ENCODE data around the gene CSNK1G2.
A peak's percentile ranks its signal among the peaks of the same experiment; 100 is the strongest.

Gene CSNK1G2

DNA sequence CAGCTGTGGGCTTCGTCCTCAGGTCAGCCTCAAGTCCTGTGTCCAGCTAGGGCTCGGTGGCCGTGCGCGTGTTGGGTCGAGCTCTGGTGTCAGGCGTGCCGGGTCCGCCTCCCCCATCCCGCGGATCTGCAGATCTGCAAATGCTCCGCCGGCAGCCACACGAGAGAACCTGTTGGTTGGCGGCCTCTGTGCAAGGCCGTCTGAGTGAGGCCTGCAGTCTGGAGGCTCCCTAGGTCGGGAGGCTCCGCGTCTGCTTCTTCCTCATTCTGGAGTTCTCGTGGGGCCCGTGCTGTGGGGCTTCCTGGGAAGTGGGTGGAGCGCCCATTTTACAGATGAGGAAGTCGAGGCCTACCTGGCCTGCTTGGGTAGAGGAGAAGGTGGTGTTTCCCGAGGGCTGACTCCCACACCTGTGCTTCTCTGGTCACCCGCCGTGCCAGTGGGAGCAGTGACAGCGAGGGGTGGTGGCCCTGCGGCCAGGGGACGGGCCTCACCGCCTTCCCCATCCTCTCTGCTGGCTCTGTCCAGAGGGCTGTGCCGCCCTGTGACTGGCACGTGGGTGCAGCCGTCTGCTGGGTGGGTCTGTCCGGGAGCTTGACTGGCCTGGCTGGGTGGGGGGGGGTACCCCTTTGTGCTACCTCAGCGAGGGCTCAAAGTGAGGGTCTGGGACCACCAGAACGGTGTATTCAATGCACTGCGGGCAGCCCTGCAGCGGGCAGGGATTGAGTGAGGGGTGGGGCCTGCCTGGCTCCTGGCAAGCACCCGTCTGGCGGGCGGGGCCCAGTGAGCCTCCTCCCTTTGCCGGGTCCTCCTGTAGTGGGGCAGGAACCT lies 3.3 kb downstream of the CSNK1G2 start:
- DNase-seq (ENCODE audit: low read depth in 2 of 2): no peak

DNA sequence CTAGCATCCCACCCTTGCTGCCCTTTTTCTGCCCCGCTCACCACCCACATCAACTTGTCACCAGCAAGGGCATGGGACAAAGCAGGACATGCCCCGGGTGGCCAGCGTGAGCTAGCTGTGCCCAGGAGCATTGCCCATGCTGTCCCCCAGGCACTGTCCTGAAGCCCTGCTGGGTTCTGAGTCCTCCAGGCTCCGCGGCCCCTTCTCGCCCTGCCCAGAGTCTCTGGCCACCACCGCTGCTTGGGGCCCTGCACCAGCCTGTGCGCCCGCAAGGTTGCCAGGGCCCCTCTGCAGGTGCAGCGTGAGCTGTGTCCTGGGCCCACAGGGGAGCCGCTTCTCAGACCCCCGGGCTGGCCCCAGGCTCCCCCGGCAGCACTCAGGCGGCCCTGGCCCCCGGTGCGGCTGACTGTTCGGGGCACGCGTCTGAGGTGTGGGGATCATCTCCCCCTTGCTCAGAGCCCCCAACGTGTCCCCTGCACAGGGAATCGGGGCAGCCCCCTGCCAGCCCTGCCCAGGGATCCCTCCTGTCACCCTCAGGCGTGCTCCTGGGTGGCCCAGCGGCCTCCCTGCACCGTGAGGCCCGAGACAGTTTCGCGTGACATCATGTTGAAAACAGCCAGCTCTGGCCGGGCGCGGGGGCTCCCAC lies 4.1 kb downstream of the CSNK1G2 start:
- no peak for DNase-seq (ENCODE audit: low read depth in 2 of 2)

DNA sequence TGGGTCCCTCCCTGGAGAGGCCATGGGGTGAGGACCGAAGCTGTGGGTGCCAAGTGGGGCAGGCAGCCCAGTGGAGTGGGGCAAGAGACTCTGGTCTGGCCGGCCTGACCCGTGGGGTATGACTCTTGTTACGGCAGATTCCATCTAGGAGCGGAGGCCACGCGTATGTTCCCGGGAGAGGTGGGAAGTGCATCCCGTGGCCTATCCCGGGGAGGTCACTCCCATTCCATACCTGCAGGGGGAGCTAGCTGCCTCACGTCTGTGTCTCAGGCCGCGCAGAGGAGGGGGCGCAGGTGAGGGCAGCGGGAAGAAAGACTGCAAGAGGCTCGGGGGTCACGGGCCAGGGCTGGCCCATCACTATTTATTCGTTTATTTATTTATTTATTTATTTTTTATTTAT lies 4.9 kb downstream of the CSNK1G2 start:
- peak in 1 of 2 donors; percentile 38 for DNase-seq (ENCODE audit: low read depth in 2 of 2)

DNA sequence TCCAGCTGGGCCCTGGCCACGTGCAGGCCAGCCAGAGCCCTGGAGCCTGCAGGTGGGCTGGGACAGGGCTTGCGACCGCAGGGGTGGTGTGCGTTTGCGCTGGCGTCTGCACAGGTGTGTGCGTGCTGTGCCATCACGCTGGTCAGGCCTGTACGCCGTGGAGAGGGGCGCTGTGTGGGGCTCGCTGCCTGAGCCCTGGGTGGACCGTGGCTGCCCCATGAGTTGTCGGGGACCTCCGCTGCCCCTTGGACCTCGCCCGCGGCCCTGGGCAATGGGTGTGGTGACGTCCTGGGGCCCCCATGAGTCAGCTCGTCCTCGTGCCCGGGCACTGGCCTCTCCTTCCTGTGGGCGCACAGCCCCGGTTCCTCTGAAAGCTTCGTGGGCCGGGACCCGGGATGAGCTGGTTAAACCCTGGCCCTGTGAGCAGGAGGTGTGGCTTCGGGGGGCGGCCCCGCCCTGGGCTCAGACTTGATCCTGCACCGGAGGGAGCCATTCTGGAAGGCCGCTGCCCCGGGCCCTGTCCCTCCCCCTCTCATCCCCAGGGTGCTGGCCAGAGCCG lies 6.8 kb downstream of the CSNK1G2 start:
- DNase-seq (ENCODE audit: low read depth in 2 of 2): no peak

DNA sequence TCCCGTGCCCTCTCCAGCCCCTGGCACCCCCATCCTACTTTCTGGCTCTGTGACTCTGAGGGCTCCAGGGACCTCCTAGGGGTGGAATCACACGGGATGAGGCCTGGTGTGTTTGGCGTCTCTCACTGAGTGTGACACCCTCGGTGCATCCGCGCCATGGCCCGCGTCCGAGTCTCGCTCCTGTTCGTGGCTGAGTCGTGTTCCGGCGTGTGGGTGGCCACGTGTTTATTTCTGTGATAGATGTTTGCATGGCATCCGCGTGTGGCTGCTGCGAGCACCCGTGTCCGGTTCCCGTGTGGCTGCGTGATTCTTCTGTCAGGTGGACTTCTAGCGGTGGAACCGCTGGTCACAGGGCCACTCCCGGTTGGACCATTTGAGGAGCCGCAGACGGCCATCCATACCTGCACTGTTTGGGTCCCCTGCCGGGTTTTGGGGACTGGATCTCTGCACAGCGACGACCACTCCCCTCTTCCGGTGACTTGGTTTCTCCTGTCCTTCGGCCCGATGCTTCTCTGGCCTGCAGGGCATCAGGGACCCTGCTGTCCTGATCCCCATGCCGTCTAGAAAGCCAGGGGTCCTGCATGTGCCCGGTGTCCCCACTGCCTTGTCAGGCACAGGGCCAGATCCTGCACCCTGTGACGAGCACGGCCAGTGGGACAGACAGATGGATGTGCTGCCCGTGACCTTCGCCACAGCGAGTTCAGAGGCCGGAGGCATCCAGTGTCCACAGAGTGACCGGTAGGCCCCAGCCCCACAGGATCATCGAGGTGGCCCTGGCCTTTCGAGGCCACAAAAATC lies 8.5 kb downstream of the CSNK1G2 start:
- DNase-seq (ENCODE audit: low read depth in 2 of 2): no peak

DNA sequence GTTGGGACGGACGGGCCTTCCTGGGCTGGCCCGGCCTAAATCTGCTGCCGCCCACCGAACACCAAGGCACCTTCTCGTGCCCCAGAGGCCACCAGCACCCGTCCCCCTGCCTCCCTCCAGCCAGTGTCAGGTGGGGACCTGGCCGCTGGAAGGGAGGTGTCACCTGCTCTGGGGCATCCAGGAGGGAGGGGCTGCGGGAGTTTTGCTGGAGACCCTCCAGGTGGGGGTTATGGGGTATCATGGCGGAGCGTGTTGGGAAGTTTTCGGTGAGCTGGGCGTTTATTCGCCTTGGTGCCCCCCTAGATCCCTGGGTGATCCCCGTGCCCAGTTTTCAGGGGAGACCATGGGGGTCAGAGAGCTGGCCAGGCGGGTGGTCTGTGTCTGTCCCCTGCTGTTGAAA lies 9.7 kb downstream of the CSNK1G2 start:
- no peak for DNase-seq (ENCODE audit: low read depth in 2 of 2)

DNA sequence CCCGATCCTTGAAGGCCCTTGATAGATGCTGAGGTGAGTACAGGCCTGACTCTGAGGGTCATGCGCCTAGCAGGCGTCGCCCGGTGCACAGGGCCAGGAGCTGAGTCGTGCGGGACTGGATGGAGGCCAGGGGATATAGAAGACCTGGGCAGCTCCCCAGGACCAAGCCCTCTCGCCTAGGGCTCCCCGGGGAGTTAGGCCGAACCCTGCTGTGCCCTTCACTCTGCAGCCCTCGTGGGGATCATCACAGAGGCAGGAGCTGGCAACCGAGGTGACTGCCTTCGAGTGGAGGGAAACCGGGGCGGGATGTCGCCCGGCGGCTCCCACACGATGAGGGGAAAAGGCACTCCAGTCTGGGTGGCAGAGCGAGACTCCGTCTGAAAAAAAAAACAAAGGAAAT lies 11.7 kb downstream of the CSNK1G2 start:
- no peak for DNase-seq (ENCODE audit: low read depth in 2 of 2)

DNA sequence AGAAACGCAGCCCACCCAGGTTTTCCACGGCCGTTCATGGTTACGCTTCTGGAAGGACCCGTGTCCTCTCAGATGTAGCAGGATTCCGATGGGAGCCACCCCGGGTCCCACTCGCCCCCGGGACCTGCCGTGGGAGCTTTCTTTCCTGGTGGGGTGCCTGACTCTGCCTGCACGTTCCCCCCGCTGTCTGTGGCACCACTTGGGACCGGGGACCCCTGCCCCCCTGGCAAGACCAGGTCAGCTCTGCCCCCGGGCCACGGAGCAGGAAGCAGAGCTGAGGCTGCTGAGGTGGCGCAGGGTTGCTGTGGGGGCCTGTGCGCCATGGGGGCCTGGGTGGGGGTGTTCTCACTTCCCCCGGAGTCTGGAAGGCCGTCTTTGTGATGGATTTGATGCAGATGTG lies 12.1 kb downstream of the CSNK1G2 start:
- DNase-seq (ENCODE audit: low read depth in 2 of 2): no peak

DNA sequence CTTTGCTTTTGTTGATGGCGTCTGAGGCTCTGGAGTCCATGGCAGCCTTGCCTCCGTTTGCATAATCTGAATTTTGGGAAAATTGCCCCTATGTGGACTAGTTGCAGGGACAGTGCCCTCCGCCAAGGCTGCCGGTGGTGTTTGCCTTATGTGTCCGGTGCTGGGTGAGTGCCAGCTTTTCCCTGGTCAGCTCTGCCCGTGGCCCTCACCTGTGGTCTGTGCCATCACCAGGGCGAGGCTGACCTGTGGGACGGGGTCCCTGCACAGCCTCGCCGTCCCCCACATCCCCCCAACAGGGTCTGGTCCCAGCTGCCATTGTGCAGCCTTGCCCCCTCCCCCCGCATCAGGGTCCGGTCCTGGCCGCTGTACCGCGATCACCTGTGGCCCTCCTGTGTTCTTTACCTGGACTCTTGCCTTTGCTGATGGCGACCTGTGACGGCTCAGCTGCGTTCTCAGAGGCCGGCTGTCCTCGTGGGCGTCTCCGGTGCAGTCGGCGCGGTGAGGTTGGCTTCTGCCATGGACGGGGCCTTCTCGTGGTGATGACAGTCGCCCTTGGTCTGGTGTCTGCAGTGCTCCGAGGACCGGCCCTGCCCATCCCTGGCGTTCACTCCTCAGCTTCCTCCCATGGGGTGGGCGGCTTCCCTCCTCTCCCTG lies 12.6 kb downstream of the CSNK1G2 start:
- no peak for DNase-seq (ENCODE audit: low read depth in 2 of 2)

DNA sequence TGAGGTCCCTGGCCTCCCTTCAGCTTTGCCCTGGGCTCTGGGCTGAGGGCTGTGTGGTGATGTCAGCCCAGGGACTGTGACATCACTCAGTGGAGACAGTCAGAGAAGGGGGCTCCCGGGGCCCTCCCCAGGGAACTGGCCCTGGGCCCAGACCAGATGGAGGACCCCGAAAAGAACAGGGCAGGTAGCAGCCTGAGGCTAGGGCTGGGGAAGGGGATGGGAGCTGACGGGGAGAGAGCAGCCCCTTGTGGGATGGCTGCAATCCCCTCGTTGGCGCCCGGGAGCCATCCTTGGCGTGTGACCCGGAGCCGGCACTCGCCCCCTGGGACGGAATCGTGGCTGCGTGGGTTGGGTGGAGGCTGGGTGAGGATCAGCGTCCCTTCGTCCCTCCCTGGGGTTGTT lies 13.6 kb downstream of the CSNK1G2 start:
- no peak for DNase-seq (ENCODE audit: low read depth in 2 of 2)

DNA sequence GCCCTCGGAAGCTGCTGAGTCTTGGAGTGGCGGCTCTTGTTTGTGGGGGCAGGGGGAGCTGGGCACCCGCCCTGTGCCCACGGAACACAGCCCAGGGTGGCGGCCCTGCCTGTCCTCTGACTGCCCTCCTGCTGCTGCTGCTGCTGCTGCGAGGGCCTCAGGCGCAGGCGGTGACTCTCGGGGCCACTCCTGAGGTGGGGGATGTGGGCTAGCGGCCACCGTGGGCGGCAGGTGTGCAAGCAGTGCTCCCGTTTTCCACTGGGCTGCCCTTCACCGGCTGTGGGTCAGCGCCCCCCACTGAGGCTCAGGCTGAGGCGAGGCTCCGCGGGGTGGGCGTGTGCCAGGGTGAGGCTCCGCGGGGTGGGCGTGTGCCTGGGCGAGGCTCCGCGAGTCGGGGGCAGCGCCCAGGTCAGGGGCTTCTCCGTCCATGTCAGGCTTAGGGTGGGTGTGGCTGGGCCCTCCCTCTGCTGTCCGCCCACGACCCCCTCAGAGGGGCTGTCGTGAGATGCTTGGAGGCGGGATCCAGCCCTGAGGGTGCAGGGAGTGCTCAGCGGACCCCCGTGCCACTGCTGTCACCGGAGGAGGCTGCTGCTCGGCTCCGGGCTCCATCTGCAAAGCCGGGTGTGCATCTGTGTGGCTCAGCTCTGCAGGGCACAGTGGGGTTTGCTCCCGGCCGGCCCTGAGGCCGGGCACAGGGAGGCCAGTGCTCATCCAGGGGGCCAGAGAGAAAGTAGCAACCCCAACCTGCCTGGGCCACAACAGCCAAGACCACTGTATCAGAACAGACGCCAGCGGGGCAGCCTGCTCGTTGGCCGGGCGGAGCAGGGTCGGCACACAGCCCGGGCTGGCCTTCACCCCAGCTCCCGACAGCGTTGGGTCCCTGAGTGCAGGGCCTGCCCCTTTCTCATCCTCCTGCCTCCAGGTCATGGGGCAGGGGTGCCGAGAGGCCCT lies 14.5 kb downstream of the CSNK1G2 start:
- no peak for DNase-seq (ENCODE audit: low read depth in 2 of 2)

DNA sequence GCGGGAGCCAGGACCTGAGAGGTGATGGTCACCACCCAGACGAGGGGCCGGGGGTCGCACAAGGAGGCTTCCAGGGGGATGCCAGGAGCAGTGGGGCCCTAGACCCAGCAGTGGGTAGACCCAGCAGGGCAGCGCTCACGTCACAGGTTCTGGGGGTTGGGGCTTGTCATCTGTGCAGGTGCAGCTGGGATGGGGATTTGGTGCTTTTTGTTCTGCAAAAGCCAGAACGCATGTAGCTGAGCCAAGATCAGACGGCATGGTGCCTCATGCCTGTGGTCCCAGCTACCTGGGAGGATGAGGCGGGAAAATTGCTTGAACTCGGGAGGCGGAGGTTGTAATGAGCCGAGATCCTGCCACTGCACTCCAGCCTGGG lies 15.1 kb downstream of the CSNK1G2 start:
- no peak for DNase-seq (ENCODE audit: low read depth in 2 of 2)

DNA sequence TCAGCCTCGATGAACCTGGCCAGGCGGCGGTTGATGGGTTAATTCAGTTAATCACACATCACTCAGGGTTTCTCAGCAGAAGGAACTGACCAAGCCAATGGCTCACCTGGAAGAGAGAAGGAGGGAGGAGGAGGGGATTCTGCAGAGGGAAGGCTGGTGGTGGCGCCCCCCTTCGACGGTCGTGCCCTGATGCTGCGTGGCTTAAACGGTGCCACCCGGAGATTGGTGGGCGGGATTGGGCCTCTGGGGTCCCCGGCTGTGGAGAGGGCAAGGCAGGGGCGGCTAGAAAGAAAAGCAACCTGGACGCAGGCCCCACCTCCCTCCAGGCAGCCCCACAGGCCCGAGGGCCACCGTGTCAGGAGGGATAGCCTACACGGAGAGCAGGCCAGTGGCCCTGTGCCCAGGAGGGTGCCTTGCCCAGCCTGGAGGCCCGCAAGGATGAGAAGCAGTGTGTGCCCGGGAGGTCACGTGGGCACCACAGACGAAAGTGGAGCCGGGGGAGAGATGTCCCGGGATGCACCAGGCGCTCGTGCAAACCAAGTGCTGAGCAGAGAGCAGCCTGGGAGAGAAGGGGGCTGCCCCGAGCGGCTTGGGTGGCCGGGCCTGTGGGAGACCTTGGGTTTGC lies 16.0 kb downstream of the CSNK1G2 start:
- no peak for DNase-seq (ENCODE audit: low read depth in 2 of 2)

DNA sequence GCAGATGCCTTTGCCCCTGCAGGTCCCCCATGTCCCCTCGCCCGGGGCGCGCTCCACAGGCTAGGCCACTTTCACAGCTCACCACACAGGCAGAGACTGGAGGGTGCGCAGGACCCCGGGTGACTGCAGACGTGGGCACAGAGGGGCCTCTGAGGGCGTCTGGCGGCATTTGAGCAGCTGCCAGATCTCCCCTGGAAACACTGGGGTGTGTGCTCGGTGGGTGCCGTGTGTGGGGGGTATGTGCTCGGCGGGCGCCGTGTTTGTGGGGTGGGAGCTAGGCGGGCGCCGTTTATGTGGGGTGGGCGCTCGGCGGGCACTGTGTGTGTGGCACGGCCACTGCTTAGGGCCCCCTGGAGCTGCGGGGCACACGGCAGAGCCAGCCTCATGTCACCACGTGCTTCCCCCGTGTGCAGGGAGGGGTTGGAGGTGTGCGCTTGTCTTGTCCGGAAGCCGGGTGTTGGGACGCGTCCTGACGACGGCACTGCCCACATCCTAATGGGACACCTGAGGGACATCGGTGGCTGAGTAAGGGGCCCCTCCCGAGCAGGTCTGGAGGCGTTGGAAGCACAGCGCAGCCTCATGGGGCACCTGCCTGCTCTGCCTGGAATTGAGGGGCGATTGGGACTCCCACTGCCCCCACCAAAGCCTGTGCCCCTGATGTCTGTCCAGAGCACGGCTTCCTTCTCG lies 16.7 kb downstream of the CSNK1G2 start:
- no peak for DNase-seq (ENCODE audit: low read depth in 2 of 2)

DNA sequence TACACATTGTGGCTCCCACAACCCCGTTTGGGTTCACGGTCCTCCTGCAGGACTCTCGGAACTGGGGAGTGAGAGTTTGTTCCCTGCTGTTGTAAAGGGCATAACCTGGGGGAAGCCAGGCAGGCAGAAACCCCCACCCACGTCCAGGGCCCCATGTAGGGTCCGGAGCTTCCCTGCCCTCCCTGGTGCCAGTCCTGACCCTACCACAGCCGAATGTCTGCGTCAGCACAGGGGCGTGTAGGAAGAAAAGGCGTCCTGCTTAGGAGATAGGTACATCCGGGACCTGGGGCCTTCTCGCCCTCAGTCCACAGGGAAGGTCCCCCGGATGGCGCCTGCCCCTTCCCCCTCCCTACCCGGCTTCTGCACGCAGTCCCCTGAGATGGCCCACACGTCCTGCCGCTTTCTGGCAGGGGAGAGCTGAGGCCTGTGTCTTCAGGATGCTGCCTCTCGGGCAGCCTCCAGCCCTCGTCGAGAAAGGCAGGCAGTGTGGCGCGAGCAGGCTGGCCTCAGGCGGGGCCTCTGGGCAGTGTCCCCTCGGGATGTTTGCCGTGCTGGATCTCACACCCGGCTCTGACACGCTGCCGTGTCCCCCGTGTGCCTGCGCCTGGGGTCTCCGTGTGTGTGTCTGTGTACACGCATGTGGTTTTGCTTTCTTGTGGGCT lies 19.1 kb downstream of the CSNK1G2 start:
- DNase-seq (ENCODE audit: low read depth in 2 of 2): no peak

DNA sequence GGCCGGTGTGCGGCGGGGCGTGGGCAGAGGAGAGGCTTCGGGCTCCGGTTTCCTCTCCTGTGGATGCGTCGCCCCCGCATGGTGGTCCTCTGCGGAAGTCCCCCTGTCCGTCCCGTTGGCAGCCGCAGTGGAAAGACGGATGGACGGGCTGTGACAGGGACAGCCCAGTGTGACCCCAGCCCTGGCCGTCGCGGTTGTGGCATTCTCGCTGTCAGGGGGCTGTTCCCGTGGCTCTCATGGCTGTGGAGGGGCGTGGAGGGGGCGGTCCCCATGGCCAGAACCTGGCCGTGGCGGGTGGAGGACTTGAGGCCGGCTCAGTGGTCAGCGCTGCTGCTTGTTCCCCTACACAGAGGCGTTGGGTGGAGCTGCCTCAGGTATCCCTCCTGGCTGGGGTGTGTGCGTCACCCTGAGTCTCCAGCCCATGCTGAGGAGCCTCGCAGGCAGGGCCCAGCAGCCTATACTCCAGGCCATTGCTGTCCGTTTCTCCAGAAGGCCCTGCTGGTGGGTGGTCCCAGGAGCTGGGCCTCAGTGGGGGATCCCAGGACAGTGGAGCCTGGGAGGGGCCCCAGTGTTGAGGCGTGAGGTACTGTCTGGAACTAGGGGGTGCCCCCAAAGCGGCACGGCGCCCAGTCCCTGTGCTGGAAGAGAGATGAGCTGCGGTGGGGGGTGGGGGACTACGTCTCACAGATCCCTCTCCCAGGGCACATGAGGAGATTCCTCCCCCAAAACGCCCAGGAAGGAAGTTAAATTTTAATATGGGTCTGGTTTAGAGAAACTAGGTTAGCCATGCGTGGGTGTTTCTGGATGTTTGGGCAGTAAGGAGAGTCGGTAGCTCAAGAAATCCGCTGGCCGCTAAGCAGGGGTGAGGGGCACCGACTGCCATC lies 20.3 kb downstream of the CSNK1G2 start:
- DNase-seq (ENCODE audit: low read depth in 2 of 2): no peak

DNA sequence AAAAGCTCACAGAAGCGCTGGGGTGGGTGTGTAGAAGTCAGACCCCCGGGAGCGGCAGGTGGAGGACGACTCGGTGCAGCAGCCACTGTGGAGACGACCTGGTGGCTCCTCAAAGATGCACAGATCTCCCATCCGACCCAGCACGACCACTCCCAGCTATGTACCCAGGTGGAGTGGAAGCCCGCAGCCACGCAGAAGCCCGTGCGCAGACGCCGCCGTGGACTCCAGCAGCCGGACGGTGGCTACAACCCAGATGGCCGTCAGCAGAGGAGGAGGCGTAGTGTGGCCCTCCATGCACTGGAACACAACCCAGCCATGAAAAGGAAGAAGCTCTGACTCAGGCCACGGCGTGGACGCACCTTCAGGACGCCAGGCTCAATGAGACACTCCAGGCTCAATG lies 21.7 kb downstream of the CSNK1G2 start:
- DNase-seq (ENCODE audit: low read depth in 2 of 2): no peak

DNA sequence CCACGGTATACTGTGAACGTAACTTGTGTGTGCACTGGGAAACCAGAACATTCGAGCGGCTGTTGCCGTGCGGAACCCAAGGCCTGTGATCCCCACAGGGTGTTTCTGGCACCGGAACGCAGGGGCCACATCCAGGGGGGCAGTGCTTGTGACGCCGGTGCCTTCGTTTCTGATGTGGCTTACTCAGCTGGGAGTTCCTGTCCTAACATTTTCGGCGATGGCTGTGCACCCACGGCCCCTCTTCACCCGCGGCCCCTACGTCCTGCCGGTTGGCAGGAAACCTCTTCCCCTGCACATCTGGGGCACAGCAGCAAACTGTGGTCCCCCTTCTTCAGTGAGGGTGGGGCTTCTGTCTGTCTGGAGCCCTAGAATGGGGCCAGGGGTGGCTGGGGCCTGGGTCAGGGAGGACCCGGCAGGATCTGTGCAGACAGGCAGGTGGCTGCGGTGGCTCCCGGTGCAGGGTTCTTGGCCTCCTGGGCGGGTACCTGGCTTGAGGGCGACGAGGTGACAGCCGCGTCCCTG lies 26.2 kb downstream of the CSNK1G2 start:
- DNase-seq (ENCODE audit: low read depth in 2 of 2): no peak

Measured in stimulated activated CD4-positive, alpha-beta T cell treated with anti-CD3 and anti-CD28 coated beads, Interleukin-4, amount 100 ng/mL, for 48 hours (primary cell).